Measurements from ENCODE around the gene NAV1. TPM values are rescaled to one million over a fixed set of nuclear protein-coding genes. Genes with fewer than 3 reads are reported as not detected.
"Not testable (repeated sequence)": the region's sequence is repeated elsewhere in the genome, so short reads cannot be mapped to it uniquely, and the experiment has no call there.

Gene NAV1
- total and polyA plus RNA-seq, 5 experiments from 2014 or later, result 0.10 to 3.0 (median 1.9) TPM

GRCh38 chr1:201516511-201517127 lies 22.3 kb upstream of the NAV1 start:
- H3K4me3 Mint-ChIP-seq, result no peak overlapping the region
- peaks cover 7 to 24% (median 18%) of the 10 kb centered on the region in 3 donors for H3K36me3 Mint-ChIP-seq
- DNase-seq (no peak), ATAC-seq (no peak)
- no peaks in the 10 kb centered on the region for H3K9me3 Mint-ChIP-seq
- peaks cover 2 to 8% (median 2%) of the 10 kb centered on the region in 4 donors for H3K4me1 Mint-ChIP-seq
- POLR2A ChIA-PET, result no interaction called here
- H3K27me3 Mint-ChIP-seq, result no peaks in the 10 kb centered on the region
- peak overlapping the region in 1 of 10 donors; percentile 34 for H3K27ac Mint-ChIP-seq

- ATAC-seq, result no peak
- H3K4me3 Mint-ChIP-seq, result no peak overlapping the region
- no peak overlapping the region for H3K27ac Mint-ChIP-seq
- peaks cover 0 to 4% (median 0%) of the 10 kb centered on the region in 9 donors for H3K9me3 Mint-ChIP-seq
- POLR2A ChIA-PET, result no interaction called here
- H3K4me1 Mint-ChIP-seq, result peaks cover 0 to 8% (median 2%) of the 10 kb centered on the region in 4 donors
- peaks cover 13 to 34% (median 28%) of the 10 kb centered on the region in 3 donors for H3K36me3 Mint-ChIP-seq
- no peak for DNase-seq
- no peaks in the 10 kb centered on the region for H3K27me3 Mint-ChIP-seq
These were observed 21.3 kb upstream of the NAV1 start for GRCh38 chr1:201517631-201518030.

GRCh38 chr1:201518071-201518470 lies 20.9 kb upstream of the NAV1 start:
- Mint-ChIP-seq H3K4me1 (peaks cover 0 to 8% (median 1%) of the 10 kb centered on the region in 4 donors), H3K9me3 (peaks cover 0 to 5% (median 0%) of the 10 kb centered on the region in 9 donors), H3K27me3 (no peaks in the 10 kb centered on the region), H3K4me3 (no peak overlapping the region), H3K36me3 (peaks cover 14 to 35% (median 28%) of the 10 kb centered on the region in 3 donors), H3K27ac (no peak overlapping the region)
- no peak for ATAC-seq
- DNase-seq, result no peak
- POLR2A ChIA-PET, result no interaction called here

GRCh38 chr1:201520046-201520575 lies 18.8 kb upstream of the NAV1 start:
- H3K4me1 Mint-ChIP-seq, H3K27ac Mint-ChIP-seq, DNase-seq, H3K4me3 Mint-ChIP-seq, H3K27me3 Mint-ChIP-seq, POLR2A ChIA-PET, ATAC-seq: not testable (repeated sequence)
- Mint-ChIP-seq H3K9me3 (peaks cover 0 to 13% (median 2%) of the 10 kb centered on the region in 9 donors), H3K36me3 (peaks cover 11 to 43% (median 33%) of the 10 kb centered on the region in 3 donors)

GRCh38 chr1:201525193-201525778 lies 13.6 kb upstream of the NAV1 start:
- H3K36me3 Mint-ChIP-seq, result peaks cover 10 to 61% (median 47%) of the 10 kb centered on the region in 3 donors
- DNase-seq (no peak), ATAC-seq (no peak)
- POLR2A ChIA-PET, result no interaction called here
- H3K4me3 Mint-ChIP-seq, result no peak overlapping the region
- no peak overlapping the region for H3K27ac Mint-ChIP-seq
- H3K27me3 Mint-ChIP-seq, result peaks cover 0 to 1% (median 0%) of the 10 kb centered on the region in 5 donors
- H3K9me3 Mint-ChIP-seq, result peaks cover 0 to 13% (median 2%) of the 10 kb centered on the region in 9 donors
- H3K4me1 Mint-ChIP-seq, result peaks cover 0 to 2% (median under 1%) of the 10 kb centered on the region in 4 donors

- H3K27me3 Mint-ChIP-seq, result peaks cover under 1 to 16% (median 3%) of the 10 kb centered on the region in 5 donors
- H3K36me3 Mint-ChIP-seq, result peaks cover 4 to 64% (median 44%) of the 10 kb centered on the region in 3 donors
- H3K27ac Mint-ChIP-seq, result no peak overlapping the region
- ATAC-seq, result no peak
- peaks cover 0 to 9% (median 0%) of the 10 kb centered on the region in 9 donors for H3K9me3 Mint-ChIP-seq
- DNase-seq, result no peak
- H3K4me1 Mint-ChIP-seq, result peaks cover 0 to 7% (median 3%) of the 10 kb centered on the region in 4 donors
- POLR2A ChIA-PET, result no interaction called here
- no peak overlapping the region for H3K4me3 Mint-ChIP-seq
These were observed 11.0 kb upstream of the NAV1 start for GRCh38 chr1:201527879-201528278.

- Mint-ChIP-seq H3K27me3 (peaks cover 1 to 19% (median 3%) of the 10 kb centered on the region in 5 donors), H3K4me1 (peaks cover 0 to 7% (median 3%) of the 10 kb centered on the region in 4 donors), H3K9me3 (peaks cover 0 to 5% (median 0%) of the 10 kb centered on the region in 9 donors), H3K36me3 (peaks cover 0 to 68% (median 45%) of the 10 kb centered on the region in 3 donors), H3K4me3 (no peak overlapping the region), H3K27ac (no peak overlapping the region)
- POLR2A ChIA-PET, result no interaction called here
- ATAC-seq, result no peak
- no peak for DNase-seq
These were observed 10.2 kb upstream of the NAV1 start for GRCh38 chr1:201528631-201529252.

GRCh38 chr1:201530741-201531531 lies 8.0 kb upstream of the NAV1 start:
- POLR2A ChIA-PET, result no interaction called here
- peaks cover 0 to 2% (median 0%) of the 10 kb centered on the region in 9 donors for H3K9me3 Mint-ChIP-seq

GRCh38 chr1:201531551-201532425 lies 7.1 kb upstream of the NAV1 start:
- POLR2A ChIA-PET, result no interaction called here
- peaks cover 0 to 7% (median 3%) of the 10 kb centered on the region in 4 donors for H3K4me1 Mint-ChIP-seq
- H3K27me3 Mint-ChIP-seq, result peaks cover 10 to 27% (median 14%) of the 10 kb centered on the region in 5 donors

More at GRCh38 chr1:201530741-201531531, 8.0 kb upstream of the NAV1 start:
- no peak for ATAC-seq
- Mint-ChIP-seq H3K4me3 (no peak overlapping the region), H3K4me1 (peaks cover 0 to 7% (median 3%) of the 10 kb centered on the region in 4 donors), H3K36me3 (peaks cover 0 to 57% (median 35%) of the 10 kb centered on the region in 3 donors), H3K27me3 (peaks cover 5 to 19% (median 8%) of the 10 kb centered on the region in 5 donors), H3K27ac (no peak overlapping the region)
- DNase-seq, result no peak

GRCh38 chr1:201533836-201534235 lies 5.1 kb upstream of the NAV1 start:
- peaks cover 25 to 48% (median 31%) of the 10 kb centered on the region in 5 donors for H3K27me3 Mint-ChIP-seq
- POLR2A ChIA-PET, result no interaction called here
- peaks cover 8 to 17% (median 13%) of the 10 kb centered on the region in 4 donors for H3K4me1 Mint-ChIP-seq
- no peak overlapping the region for H3K4me3 Mint-ChIP-seq
- no peak for DNase-seq
- peaks cover 0 to 2% (median 0%) of the 10 kb centered on the region in 9 donors for H3K9me3 Mint-ChIP-seq
- peaks cover 0 to 45% (median 26%) of the 10 kb centered on the region in 3 donors for H3K36me3 Mint-ChIP-seq
- H3K27ac Mint-ChIP-seq, result no peak overlapping the region
- no peak for ATAC-seq

More at GRCh38 chr1:201531551-201532425, 7.1 kb upstream of the NAV1 start:
- DNase-seq (no peak), ATAC-seq (no peak)
- Mint-ChIP-seq H3K27ac (no peak overlapping the region), H3K9me3 (peaks cover 0 to 2% (median 0%) of the 10 kb centered on the region in 9 donors), H3K36me3 (peaks cover 0 to 54% (median 32%) of the 10 kb centered on the region in 3 donors), H3K4me3 (no peak overlapping the region)

- ATAC-seq (no peak), DNase-seq (no peak)
- Mint-ChIP-seq H3K36me3 (peaks cover 0 to 31% (median 15%) of the 10 kb centered on the region in 3 donors), H3K9me3 (peaks cover 0 to 2% (median 0%) of the 10 kb centered on the region in 9 donors), H3K27ac (no peak overlapping the region), H3K4me3 (peak overlapping the region in 1 of 10 donors; percentile 13), H3K4me1 (peaks cover 13 to 25% (median 20%) of the 10 kb centered on the region in 4 donors), H3K27me3 (peaks cover 27 to 59% (median 37%) of the 10 kb centered on the region in 5 donors)
- POLR2A ChIA-PET, result no interaction called here
These were observed 3.6 kb upstream of the NAV1 start for GRCh38 chr1:201535046-201535918.
